ENCODE results near the gene IFNA21. TPM values are rescaled to one million over a fixed set of nuclear protein-coding genes. Genes with fewer than 3 reads are reported as not detected.
"Not testable (repeated sequence)": the region's sequence is repeated elsewhere in the genome, so short reads cannot be mapped to it uniquely, and the experiment has no call there.

IFNA21 gene
- total RNA-seq, 4 donors from 2014 or later, result not detected

- no peaks in the 10 kb centered on the region for H3K27me3 ChIP-seq
- no peak overlapping the region for H3K4me3 ChIP-seq
- H3K9me3 ChIP-seq, result peaks cover 0 to 6% (median 0%) of the 10 kb centered on the region in 4 donors
- H3K36me3 ChIP-seq, result no peaks in the 10 kb centered on the region
- DNase-seq (ENCODE audit: low spot score in 2 of 2), result no peak
- WGBS, 2 donors, result 27 to 34% methylated on average over 3 of the region's 3 CpGs
- no peak for TF ChIP-seq POLR2A (IDR thresholded peaks at IDR 0.05)
- peak in 1 of 2 donors; percentile 30 for TF ChIP-seq EP300 (IDR thresholded peaks at IDR 0.05)
- H3K4me1 ChIP-seq, result peaks cover 0 to 6% (median 2%) of the 10 kb centered on the region in 4 donors
- H3K27ac ChIP-seq, result no peak overlapping the region
Observed at GRCh38 chr9:21153336-21154017, 13.0 kb downstream of the IFNA21 start.

DNA sequence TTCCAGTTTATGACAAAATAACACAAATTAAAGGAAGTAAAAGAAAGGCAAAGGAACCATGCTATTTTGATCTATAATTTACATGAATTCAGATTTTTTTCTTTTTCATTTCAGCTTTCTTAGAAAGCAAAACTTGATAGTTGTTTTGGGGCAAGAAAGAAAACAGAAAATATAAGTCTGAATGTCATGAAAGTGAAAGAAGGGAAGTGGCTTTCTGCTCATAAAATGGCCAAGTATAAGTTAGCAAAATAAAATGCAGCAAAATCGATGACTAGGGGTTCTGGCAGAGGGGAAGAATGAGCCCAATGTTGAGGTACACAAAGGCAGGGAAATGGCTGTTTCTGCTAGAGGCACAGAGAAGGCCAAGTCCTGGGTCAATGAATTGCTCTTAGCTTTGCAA, 21.9 kb downstream of the IFNA21 start:
- WGBS, 2 donors, result 45 to 46% methylated on average over 1 of the region's 1 CpG
- TF ChIP-seq POLR2A (IDR thresholded peaks at IDR 0.05) (no peak), EP300 (IDR thresholded peaks at IDR 0.05) (no peak)
- TF ChIP-seq, protein P1, sequence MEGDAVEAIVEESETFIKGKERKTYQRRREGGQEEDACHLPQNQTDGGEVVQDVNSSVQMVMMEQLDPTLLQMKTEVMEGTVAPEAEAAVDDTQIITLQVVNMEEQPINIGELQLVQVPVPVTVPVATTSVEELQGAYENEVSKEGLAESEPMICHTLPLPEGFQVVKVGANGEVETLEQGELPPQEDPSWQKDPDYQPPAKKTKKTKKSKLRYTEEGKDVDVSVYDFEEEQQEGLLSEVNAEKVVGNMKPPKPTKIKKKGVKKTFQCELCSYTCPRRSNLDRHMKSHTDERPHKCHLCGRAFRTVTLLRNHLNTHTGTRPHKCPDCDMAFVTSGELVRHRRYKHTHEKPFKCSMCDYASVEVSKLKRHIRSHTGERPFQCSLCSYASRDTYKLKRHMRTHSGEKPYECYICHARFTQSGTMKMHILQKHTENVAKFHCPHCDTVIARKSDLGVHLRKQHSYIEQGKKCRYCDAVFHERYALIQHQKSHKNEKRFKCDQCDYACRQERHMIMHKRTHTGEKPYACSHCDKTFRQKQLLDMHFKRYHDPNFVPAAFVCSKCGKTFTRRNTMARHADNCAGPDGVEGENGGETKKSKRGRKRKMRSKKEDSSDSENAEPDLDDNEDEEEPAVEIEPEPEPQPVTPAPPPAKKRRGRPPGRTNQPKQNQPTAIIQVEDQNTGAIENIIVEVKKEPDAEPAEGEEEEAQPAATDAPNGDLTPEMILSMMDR (IDR thresholded peaks at IDR 0.05), result no peak

GRCh38 chr9:21141427-21141882, 25.0 kb downstream of the IFNA21 start, which contains the start of gene IFNW1:
TSS of gene IFNW1 (minus strand) at chr9:21141832. CDS start at chr9:21141570, 262 bp downstream.
- Histone ChIP-seq H3K36me3 (no peaks in the 10 kb centered on the region), H3K27ac (no peak within 1 kb of the TSS), H3K9me3 (no peaks in the 10 kb centered on the region), H3K4me3 (no peak within 1 kb of the TSS), H3K27me3 (no peaks in the 10 kb centered on the region), H3K4me1 (no peaks in the 10 kb centered on the region)
- no peak for DNase-seq (ENCODE audit: low spot score in 2 of 2)
- TF ChIP-seq EP300 (IDR thresholded peaks at IDR 0.05) (no peak), POLR2A (IDR thresholded peaks at IDR 0.05) (no peak)
- TF ChIP-seq, protein P1 (IDR thresholded peaks at IDR 0.05), result no peak
- WGBS, 2 donors, result 31 to 32% methylated on average over 1 of the region's 1 CpG

More for the DNA sequence above, 21.9 kb downstream of the IFNA21 start:
- no peak overlapping the region for H3K27ac ChIP-seq
- H3K4me3 ChIP-seq, result no peak overlapping the region
- H3K27me3 ChIP-seq, result no peaks in the 10 kb centered on the region
- no peaks in the 10 kb centered on the region for H3K4me1 ChIP-seq
- DNase-seq (ENCODE audit: low spot score in 2 of 2), result no peak
- no peaks in the 10 kb centered on the region for H3K36me3 ChIP-seq
- peaks cover 0 to 11% (median 0%) of the 10 kb centered on the region in 4 donors for H3K9me3 ChIP-seq

DNA sequence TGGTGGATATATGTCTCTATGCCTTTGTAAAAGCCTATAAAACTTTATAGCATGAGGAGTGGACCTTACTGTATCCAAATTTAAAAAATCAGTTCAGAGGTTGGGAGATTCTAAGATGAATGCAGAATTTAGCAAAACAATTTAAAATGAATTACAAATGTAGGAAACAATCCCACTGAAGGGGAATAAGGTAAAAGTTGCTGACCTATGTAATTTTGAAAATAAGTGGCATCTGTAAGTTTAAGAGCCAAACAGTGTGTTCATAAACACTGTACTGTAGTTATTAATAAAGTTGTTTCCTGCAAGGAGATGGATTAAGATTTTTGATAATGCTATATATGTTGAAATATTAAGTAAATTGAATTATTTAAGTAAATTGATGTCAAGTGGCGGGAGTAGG, 29.4 kb downstream of the IFNA21 start:
- no peak overlapping the region for H3K4me3 ChIP-seq
- WGBS, 2 donors, result 2 to 92% methylated on average over 1 of the region's 1 CpG
- H3K4me1 ChIP-seq, result no peaks in the 10 kb centered on the region

GRCh38 chr9:21135736-21136135, 30.7 kb downstream of the IFNA21 start:
- TF ChIP-seq, protein P1 (IDR thresholded peaks at IDR 0.05), result no peak
- TF ChIP-seq EP300 (IDR thresholded peaks at IDR 0.05), result no peak
- TF ChIP-seq POLR2A (IDR thresholded peaks at IDR 0.05), result no peak
- 76 to 79% methylated on average over 3 of the region's 3 CpGs for WGBS, 2 donors
- Histone ChIP-seq H3K27ac (no peak overlapping the region), H3K4me1 (no peaks in the 10 kb centered on the region), H3K36me3 (no peaks in the 10 kb centered on the region), H3K4me3 (no peak overlapping the region), H3K27me3 (no peaks in the 10 kb centered on the region), H3K9me3 (no peaks in the 10 kb centered on the region)
- no peak for DNase-seq (ENCODE audit: low spot score in 2 of 2)

More for the DNA sequence above, 29.4 kb downstream of the IFNA21 start:
- Histone ChIP-seq H3K27ac (no peak overlapping the region), H3K9me3 (no peaks in the 10 kb centered on the region), H3K27me3 (no peaks in the 10 kb centered on the region), H3K36me3 (no peaks in the 10 kb centered on the region)
- TF ChIP-seq EP300 (IDR thresholded peaks at IDR 0.05) (no peak), POLR2A (IDR thresholded peaks at IDR 0.05) (no peak)
- TF ChIP-seq, protein P1 (IDR thresholded peaks at IDR 0.05), result no peak
- no peak for DNase-seq (ENCODE audit: low spot score in 2 of 2)

DNA sequence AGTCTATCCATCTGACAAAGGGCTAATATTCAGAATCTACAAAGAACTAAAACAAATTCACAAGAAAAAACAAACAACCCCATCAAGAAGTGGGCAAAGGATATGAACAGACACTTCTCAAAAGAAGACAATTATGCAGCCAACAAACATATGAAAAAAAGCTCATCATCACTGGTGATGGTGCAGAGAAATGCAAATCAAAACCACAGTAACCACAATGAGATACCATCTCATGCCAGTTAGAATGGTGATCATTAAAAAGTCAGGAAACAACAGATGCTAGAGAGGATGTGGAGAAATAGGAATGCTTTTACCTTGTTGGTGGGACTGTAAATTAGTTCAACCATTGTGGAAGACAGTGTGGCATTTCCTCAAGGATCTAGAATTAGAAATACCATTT, 38.3 kb downstream of the IFNA21 start:
- not testable (repeated sequence) for H3K4me3 ChIP-seq; H3K4me1 ChIP-seq; DNase-seq (ENCODE audit: low spot score in 2 of 2); H3K36me3 ChIP-seq; H3K27me3 ChIP-seq; H3K9me3 ChIP-seq; H3K27ac ChIP-seq

All from tibial nerve (tissue), 4 donors.